ENCODE measurements around the gene INPP4A.

DNA sequence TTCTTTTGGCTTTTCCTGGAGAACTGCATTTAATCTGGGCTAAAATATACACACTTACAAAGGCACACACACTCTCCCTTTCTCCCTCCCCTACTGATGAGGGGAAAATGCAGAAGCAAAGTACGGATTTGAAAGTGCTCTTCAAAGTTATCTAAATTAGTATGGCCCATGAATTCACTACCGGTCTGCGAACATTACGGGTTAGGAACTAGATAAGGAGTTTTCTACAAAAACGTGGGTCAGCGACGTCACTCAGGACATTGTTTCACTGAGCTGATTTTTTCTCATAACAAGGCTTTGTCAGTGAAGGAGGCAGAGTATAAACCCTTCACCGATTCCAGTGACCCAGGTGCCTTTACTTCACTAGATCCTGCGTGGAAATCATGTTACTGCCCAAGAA, 116.4 kb downstream of the INPP4A start:
- TF ChIP-seq, protein P1, sequence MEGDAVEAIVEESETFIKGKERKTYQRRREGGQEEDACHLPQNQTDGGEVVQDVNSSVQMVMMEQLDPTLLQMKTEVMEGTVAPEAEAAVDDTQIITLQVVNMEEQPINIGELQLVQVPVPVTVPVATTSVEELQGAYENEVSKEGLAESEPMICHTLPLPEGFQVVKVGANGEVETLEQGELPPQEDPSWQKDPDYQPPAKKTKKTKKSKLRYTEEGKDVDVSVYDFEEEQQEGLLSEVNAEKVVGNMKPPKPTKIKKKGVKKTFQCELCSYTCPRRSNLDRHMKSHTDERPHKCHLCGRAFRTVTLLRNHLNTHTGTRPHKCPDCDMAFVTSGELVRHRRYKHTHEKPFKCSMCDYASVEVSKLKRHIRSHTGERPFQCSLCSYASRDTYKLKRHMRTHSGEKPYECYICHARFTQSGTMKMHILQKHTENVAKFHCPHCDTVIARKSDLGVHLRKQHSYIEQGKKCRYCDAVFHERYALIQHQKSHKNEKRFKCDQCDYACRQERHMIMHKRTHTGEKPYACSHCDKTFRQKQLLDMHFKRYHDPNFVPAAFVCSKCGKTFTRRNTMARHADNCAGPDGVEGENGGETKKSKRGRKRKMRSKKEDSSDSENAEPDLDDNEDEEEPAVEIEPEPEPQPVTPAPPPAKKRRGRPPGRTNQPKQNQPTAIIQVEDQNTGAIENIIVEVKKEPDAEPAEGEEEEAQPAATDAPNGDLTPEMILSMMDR (IDR thresholded peaks at IDR 0.05) = no peak
- no peak for TF ChIP-seq ZFX (IDR thresholded peaks at IDR 0.05; ENCODE audit: borderline replicate concordance)

Data from 22Rv1 (cell line).